SU-DHL-6 (cell line): ENCODE data around the gene RAB20.

Experiments
- H2AFZ ChIP-seq: fragments of 200-600 bp; sonication (generic); 2 replicates; pipeline ENCODE4 v1.6.1; 2014; ENCODE audit warnings: low read depth, mild to moderate bottlenecking, moderate library complexity, mixed read lengths, antibody characterized with exemption, low read length; ENCODE audit not compliant: severe bottlenecking
- H3F3A ChIP-seq: fragments of 200-600 bp; shearing (Covaris generic); 2 replicates; pipeline ENCODE4 v1.6.0; 2016; ENCODE audit warnings: antibody characterized with exemption, mild to moderate bottlenecking; ENCODE audit not compliant: insufficient read depth
- H3K27ac ChIP-seq: fragments of 200-600 bp; sonication (generic); 2 replicates; pipeline ENCODE4 v1.5.1; 2016; ENCODE audit warnings: low read depth, mild to moderate bottlenecking, low read length, moderate library complexity, mixed read lengths
- H3K27me3 ChIP-seq: fragments of 200-600 bp; sonication (generic), shearing (Covaris generic); 2 replicates; pipeline ENCODE4 v1.6.0; 2014; ENCODE audit warnings: mild to moderate bottlenecking, low read length
- H3K36me3 ChIP-seq: fragments of 200-600 bp; sonication (generic); 2 replicates; pipeline ENCODE4 v1.6.1; 2014; ENCODE audit warnings: mild to moderate bottlenecking, low read length, mixed read lengths
- H3K4me2 ChIP-seq: fragments of 300-600, 200-600 bp; shearing (Covaris generic), sonication (generic); 2 replicates; pipeline ENCODE4 v1.6.0; 2014; ENCODE audit warnings: low read length, low read depth, mild to moderate bottlenecking; ENCODE audit not compliant: poor library complexity, severe bottlenecking
- H3K4me3 ChIP-seq: fragments of 200-600 bp; sonication (generic); 2 replicates; pipeline ENCODE4 v1.5.1; 2014; ENCODE audit warnings: antibody characterized with exemption, low read length, mild to moderate bottlenecking, mixed read lengths; ENCODE audit not compliant: insufficient read depth, poor library complexity, severe bottlenecking
- H3K79me2 ChIP-seq: fragments of 200-600 bp; sonication (generic); 2 replicates; pipeline ENCODE4 v1.6.1; 2014; ENCODE audit warnings: mild to moderate bottlenecking, low read length, moderate library complexity; ENCODE audit not compliant: insufficient read depth
- H3K9ac ChIP-seq: fragments of 200-600 bp; sonication (generic); 2 replicates; pipeline ENCODE4 v1.7.0; 2014; ENCODE audit warnings: mild to moderate bottlenecking, low read length
- H3K9me2 ChIP-seq: fragments of 200-600 bp; sonication (generic); replicated peaks from 2 replicates; pipeline ENCODE4 v1.6.1; 2014; ENCODE audit warnings: low read length; ENCODE audit not compliant: insufficient read depth
- H3K9me3 ChIP-seq: fragments of 200-600 bp; sonication (generic); 2 replicates; pipeline ENCODE4 v1.6.1; 2014; ENCODE audit warnings: low read length, mixed read lengths; ENCODE audit not compliant: insufficient read depth
- H4K20me1 ChIP-seq: fragments of 200-600 bp; sonication (generic); 2 replicates; pipeline ENCODE4 v1.6.1; 2014; ENCODE audit warnings: low read depth, mild to moderate bottlenecking, antibody characterized with exemption, low read length, moderate library complexity, mixed read lengths
- EZH2phosphoT487 ChIP-seq: fragments of 200-600 bp; sonication (generic), shearing (Covaris generic); conservative IDR thresholded peaks from 2 replicates; pipeline ENCODE4 v1.6.1; 2018; ENCODE audit warnings: mild to moderate bottlenecking, antibody characterized with exemption, low read length, moderate library complexity, mixed read lengths
- TF ChIP-seq, protein P1 (sequence below): fragments of 200-600 bp; sonication (generic); IDR thresholded peaks from one replicate; pipeline ENCODE4 v1.5.1; 2017; ENCODE audit warnings: antibody characterized with exemption, mild to moderate bottlenecking, low read length, moderate library complexity; ENCODE audit not compliant: insufficient read depth, poor library complexity, severe bottlenecking

Gene RAB20

DNA sequence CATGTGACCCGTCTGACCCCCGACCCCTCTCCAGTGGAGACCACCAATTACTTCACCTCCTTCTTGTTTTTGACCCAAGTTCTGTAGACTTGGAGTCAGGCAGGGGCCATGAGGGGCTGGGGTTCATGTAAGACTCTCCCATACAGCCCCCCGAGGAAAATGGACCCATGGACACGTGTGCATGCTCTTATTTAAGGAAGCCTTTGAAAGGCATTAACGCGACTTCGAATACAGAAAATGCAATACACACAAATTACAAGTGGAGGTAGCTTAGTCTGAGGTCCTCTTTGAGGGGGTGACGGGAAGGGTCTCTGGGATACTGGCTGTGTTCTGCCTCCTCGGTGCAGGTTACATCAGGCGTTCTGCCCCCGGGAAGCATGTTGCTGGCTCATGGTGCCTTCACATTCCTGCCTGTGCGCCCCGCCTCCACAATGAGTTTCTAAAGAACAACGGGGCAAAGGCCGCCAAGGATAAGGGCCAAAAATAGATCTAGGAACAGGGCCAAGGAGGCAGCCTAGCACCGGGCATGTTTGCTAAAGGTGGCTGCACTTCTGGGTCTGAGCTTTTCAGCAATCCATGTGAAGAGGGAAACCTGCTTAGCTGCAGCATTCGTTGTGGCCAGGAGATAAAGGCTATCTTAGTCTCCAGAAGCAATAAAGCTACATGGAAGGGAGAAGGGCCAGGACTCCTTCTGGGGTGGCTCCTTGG, 54.5 kb downstream of the RAB20 start:
- no peak overlapping the region for H3K4me2 ChIP-seq
- no peaks in the 10 kb centered on the region for H3K79me2 ChIP-seq
- no peaks in the 10 kb centered on the region for H3F3A ChIP-seq
- TF ChIP-seq EZH2phosphoT487: no peak
- TF ChIP-seq, protein P1, sequence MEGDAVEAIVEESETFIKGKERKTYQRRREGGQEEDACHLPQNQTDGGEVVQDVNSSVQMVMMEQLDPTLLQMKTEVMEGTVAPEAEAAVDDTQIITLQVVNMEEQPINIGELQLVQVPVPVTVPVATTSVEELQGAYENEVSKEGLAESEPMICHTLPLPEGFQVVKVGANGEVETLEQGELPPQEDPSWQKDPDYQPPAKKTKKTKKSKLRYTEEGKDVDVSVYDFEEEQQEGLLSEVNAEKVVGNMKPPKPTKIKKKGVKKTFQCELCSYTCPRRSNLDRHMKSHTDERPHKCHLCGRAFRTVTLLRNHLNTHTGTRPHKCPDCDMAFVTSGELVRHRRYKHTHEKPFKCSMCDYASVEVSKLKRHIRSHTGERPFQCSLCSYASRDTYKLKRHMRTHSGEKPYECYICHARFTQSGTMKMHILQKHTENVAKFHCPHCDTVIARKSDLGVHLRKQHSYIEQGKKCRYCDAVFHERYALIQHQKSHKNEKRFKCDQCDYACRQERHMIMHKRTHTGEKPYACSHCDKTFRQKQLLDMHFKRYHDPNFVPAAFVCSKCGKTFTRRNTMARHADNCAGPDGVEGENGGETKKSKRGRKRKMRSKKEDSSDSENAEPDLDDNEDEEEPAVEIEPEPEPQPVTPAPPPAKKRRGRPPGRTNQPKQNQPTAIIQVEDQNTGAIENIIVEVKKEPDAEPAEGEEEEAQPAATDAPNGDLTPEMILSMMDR: no peak
- H3K9me3 ChIP-seq: no peaks in the 10 kb centered on the region
- no peak overlapping the region for H3K27ac ChIP-seq
- H3K9me2 ChIP-seq: no peaks in the 10 kb centered on the region
- no peak overlapping the region for H2AFZ ChIP-seq
- no peak overlapping the region for H3K4me3 ChIP-seq
- no peak overlapping the region for H3K9ac ChIP-seq
- H3K27me3 ChIP-seq: no peaks in the 10 kb centered on the region
- no peaks in the 10 kb centered on the region for H3K36me3 ChIP-seq
- no peaks in the 10 kb centered on the region for H4K20me1 ChIP-seq

- Histone ChIP-seq H3K36me3 (no peaks in the 10 kb centered on the region), H3K9ac (no peak overlapping the region)
Measured at GRCh38 chr13:110506396-110506795, 55.1 kb downstream of the RAB20 start.

GRCh38 chr13:110505594-110505993, 55.9 kb downstream of the RAB20 start:
- no peak overlapping the region for H2AFZ ChIP-seq
- no peaks in the 10 kb centered on the region for H3K9me3 ChIP-seq
- no peaks in the 10 kb centered on the region for H3F3A ChIP-seq
- H3K79me2 ChIP-seq: no peaks in the 10 kb centered on the region
- no peak for TF ChIP-seq EZH2phosphoT487
- TF ChIP-seq, protein P1: no peak
- H3K4me3 ChIP-seq: no peak overlapping the region
- no peak overlapping the region for H3K27ac ChIP-seq
- H3K9ac ChIP-seq: no peak overlapping the region
- H4K20me1 ChIP-seq: no peaks in the 10 kb centered on the region
- H3K9me2 ChIP-seq: no peaks in the 10 kb centered on the region
- no peak overlapping the region for H3K4me2 ChIP-seq
- no peaks in the 10 kb centered on the region for H3K36me3 ChIP-seq
- H3K27me3 ChIP-seq: no peaks in the 10 kb centered on the region

More at GRCh38 chr13:110506396-110506795, 55.1 kb downstream of the RAB20 start:
- TF ChIP-seq, protein P1: no peak
- no peak for TF ChIP-seq EZH2phosphoT487
- Histone ChIP-seq H3K27ac (no peak overlapping the region), H2AFZ (no peak overlapping the region), H3K9me3 (no peaks in the 10 kb centered on the region), H3F3A (no peaks in the 10 kb centered on the region), H3K4me3 (no peak overlapping the region), H4K20me1 (no peaks in the 10 kb centered on the region), H3K4me2 (no peak overlapping the region), H3K27me3 (no peaks in the 10 kb centered on the region), H3K79me2 (no peaks in the 10 kb centered on the region), H3K9me2 (no peaks in the 10 kb centered on the region)
